GM20431 (cell line): Measurements from ENCODE around the gene DDT.
"Not testable (repeated sequence)": the region's sequence is repeated elsewhere in the genome, so short reads cannot be mapped to it uniquely, and the experiment has no call there.

Experiments
- in situ Hi-C: fragments of 300-500 bp; cut with MseI, MboI; formaldehyde crosslinking; loops from one replicate; pipeline ENCODE4 v1.15.0; 2020; ENCODE audit warnings: low sequenced_read_pairs; ENCODE audit not compliant: unreplicated experiment

The DDT gene

DNA sequence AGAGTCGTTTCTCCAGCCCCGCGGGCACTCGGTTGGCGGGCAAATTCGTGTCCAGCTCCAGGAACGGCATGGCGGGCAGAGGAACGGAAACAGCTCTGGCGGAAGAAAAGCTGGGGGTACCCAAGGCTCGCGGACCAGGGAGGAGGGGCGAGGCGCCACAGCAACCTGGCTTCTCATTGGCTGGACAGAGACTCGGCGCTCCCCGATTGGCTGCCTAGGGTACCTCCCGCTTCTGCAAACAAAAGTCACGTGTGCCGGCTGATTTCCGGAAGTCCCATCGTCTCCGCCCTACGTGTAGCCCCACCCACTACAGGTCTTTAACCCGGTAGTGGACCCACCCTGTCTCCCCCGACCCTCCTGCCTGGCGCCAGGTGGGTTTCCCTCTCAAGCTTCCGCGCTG, at the start of gene DDT:
Gene DDT, minus strand, starts transcription at position 97 of the 400 bp plus-strand sequence. Its CDS starts 27 bp downstream, at position 70.
- in situ Hi-C loops: not testable (repeated sequence)

DNA sequence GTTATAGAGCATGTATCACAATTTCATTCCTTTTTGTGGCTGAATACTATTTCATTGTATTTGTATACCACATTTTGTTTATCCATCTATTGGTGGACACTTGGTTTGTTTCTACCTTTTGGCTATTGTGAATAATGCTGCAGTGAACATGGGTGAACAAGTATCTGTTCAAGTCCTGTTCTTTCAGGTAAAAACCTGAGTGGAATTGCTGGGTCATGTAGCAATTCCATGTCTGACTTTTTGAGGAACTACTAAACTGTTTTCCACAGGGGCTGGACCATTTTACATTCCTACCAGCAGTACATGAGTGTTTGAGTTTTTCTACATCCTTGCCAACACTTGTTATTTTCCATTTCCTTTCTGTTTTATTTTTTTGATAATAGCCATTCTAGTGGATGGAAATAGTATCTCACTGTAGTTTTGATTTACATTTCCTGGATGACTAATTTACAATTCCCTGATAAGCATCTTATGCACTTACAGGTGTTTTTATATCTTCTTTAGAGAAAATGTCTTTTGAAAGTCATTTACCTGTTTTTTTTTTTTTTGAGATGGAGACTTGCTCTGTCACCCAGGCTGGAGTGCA, 49.1 kb upstream of the DDT start:
- in situ Hi-C loops: loop anchor here (25.0 kb wide), 1 partner anchor 514 kb away; no protein-coding TSS in a partner anchor

DNA sequence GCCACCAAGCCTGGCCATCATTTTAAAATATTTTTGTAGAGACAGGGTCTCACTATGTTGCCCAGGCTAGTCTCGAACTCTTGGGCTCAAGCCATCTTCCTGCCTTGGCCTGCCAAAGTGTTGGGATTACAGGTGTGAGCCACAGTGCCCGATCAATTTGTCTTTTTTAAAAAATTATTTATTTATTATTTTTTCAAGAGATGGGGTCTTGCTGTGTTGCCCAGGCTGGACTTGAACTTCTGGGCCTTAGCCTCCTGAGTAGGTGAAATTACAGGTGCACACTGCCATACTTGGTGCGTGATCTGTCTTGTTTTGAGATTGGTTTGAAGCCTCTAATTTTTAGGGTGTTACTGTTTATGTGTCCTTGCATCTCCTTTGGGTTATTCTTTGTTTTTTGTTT, 47.1 kb upstream of the DDT start:
- in situ Hi-C loops: loop anchor here (25.0 kb wide), 1 partner anchor 516 kb away; no protein-coding TSS in a partner anchor

DNA sequence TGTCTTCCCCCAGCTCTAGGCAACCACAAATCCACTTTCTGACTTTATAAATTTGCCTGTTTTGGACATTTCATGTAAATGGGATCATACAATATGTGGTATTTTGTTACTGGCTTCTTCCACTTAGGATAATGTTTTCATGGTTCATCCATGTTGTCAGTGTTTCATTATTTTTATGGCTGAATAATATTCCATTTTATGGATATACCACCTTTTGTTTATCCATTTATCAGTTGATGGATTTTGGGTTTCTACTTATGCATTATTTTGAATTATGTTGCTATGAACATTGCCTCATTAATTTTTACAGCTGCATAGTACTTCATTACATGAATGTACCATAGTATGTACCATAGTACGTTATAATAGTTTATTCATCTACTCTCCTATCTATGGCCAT, 41.9 kb upstream of the DDT start:
- in situ Hi-C loops: loop anchor here (25.0 kb wide), 1 partner anchor 521 kb away; no protein-coding TSS in a partner anchor

DNA sequence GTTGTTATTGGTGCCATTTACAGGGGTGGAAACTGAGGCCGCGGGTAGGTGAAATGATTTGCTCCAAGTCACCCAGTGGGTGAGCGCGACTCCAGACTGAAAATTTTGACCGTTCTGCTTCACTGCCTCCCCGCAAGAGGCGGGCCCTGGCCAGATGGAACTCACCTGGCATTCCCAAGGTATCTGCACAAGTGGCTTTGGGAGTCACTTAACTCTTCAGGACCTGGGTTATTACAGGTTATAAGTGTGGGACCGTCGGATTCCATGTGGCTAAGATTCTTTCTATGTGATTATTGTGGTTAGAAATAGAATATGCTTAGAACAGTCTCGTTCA, 37.5 kb upstream of the DDT start:
- in situ Hi-C loops: loop anchor here (25.0 kb wide), 1 partner anchor 526 kb away; no protein-coding TSS in a partner anchor

DNA sequence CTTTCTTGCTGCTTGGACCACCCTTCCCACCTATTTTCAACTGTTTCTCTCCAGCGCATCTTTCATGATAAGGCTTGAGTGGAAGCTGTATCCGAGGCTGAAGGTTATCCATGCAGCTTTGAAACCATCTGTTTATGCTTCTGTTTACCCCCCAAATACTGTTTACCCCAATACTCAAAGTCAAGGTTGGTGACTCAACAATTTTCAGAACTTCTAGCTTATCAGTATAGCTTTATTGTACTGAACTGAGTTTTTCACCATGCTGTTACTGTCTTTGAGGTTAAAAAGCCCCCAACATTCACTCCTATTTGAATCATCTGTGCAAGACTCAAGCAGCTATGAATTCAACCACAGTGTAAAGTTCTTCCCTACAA, 35.8 kb upstream of the DDT start:
- in situ Hi-C loops: loop anchor here (25.0 kb wide), 1 partner anchor 527 kb away; no protein-coding TSS in a partner anchor

DNA sequence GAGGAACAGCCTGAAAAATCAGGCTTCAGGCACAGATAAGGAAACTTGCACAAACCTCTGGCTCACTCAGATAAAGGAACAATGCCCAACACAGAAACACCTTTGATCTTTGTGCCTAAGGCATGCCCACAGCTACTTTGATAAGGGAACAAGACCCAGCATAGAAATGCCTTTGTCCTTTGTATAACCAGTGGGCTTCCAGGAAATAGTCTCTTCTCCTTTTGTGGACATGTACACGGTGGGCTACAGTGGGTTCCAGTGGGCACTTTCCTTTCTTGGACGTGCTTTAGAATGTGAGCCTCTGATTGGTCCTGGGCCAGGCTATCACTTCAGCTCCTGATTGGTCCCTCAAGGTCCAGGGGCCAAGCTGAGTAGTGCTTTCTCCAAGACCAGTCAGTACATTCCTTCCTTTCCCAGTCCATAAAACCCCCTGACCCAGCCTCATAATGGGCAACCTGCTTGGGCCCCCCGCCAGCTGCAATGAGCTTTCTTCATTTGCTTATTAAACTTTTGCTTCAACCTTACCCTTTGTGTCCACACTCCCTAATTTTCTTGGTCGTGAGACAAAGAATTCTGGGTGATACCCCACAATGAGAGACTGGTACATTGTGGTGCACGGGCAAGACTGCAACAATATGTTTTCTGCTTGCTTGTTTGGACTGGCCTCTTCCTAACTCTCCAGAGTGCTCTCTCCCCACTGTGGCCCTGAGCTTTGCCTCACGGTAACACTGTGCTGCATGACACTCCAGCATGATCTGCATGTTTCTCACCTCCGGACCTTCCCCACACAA, 35.2 kb upstream of the DDT start:
- in situ Hi-C loops: loop anchor here (25.0 kb wide), 1 partner anchor 528 kb away; no protein-coding TSS in a partner anchor

DNA sequence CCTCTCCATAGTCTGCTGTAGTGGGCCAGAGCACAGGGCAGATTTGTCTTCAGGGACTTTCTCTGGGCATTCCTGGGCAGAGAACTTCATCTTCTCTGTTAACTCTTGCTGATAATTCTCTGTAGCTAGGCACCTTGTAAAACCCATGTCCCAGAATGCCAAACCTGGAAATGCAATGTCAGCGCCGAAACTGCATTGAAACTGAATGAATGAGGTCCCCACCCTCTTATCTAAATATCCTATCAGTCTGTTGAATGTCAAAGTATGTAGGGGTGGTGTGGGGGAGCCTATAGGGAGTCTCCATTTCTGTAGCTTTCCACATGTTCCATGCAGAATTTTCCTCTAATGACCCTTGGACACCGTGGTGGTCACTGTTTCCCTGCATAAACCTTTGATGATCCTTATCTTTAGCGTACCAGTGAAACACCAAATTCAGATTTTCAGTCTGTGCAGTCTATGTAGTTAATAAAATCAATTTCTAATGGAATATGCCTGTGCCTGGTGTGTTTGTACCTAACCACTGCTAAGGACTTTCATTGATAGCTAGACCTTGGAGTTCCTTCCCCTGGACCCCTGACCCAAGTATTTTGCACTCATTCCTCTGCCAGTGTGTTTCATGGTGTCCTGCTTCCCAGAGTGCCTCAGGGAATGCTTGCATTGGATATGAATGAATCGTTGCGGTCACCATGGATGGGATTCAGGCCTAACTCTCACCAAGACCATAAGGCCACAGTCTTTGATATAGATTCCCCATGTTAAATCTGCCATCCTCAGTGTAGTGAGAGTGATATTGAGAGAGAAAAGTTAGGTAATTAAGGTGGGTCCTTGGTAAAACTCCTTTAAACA, 34.4 kb upstream of the DDT start:
- in situ Hi-C loops: loop anchor here (25.0 kb wide), 1 partner anchor 529 kb away; no protein-coding TSS in a partner anchor

DNA sequence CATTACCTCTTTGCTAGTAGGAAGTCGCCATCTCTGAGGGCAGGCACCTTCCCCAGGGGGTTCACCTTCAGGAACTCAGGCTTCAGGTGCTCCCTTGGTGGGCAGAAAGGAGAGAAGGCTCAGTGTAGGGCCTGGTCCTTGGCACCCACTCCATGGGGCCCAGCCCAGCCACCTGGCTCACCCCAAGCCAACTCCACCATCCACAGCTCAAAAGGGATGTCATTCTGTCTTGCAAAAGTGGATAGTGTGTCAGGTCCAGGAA, 33.7 kb upstream of the DDT start:
- in situ Hi-C loops: loop anchor here (25.0 kb wide), 1 partner anchor 529 kb away; no protein-coding TSS in a partner anchor

DNA sequence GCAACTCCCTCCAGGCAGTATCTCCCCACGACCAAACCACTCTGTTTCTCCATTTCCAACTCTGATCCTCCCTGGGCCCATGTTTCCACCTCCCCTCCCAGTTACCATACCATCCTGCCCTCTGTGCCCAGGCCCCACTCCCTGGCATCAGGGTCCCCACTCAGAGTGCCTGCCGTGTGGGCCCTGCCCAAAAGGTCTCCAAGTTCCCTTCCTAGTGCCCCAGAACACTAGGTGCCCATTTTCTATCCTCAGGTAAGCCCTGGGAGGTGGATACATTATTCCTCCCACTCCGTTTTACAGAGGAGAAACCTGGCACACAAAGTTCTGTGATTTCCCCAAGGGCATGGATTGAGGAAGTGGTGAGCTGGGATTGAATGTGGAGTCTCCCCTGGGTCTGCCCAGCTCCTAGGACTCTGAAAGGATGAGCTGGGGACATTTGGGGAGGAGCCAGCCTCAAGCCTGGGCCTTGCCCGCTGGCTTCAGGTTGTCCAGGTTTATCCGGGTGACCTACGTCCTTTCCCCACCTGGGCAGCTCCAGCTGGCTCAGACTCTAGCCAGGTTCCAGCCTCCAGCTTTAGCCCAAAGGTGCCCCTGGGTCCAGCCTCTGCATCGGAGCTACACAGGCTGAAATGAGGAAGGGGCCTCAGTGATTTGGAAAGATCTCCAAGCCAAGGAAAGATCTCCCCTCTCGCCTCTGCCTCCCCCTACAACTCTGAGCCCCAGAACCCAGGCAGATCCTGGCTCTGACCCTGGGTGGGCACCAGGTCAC, 33.2 kb upstream of the DDT start:
- in situ Hi-C loops: loop anchor here (25.0 kb wide), 1 partner anchor 530 kb away; no protein-coding TSS in a partner anchor

DNA sequence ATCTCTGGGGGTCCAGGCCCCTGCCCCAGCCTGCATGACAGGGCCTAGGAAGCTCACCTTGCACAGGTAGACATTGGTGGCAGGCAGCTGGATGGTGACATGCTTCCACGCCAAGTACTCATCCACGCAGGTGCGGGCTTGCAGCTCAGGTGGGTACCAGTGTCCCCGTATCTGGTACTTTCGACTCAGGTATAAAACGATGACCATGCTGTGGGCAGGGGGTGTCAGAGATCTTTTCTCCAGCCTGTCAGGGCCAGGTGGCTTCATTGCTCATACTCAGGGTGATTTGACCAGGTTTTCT, 32.6 kb upstream of the DDT start:
- in situ Hi-C loops: loop anchor here (25.0 kb wide), 1 partner anchor 530 kb away; no protein-coding TSS in a partner anchor

DNA sequence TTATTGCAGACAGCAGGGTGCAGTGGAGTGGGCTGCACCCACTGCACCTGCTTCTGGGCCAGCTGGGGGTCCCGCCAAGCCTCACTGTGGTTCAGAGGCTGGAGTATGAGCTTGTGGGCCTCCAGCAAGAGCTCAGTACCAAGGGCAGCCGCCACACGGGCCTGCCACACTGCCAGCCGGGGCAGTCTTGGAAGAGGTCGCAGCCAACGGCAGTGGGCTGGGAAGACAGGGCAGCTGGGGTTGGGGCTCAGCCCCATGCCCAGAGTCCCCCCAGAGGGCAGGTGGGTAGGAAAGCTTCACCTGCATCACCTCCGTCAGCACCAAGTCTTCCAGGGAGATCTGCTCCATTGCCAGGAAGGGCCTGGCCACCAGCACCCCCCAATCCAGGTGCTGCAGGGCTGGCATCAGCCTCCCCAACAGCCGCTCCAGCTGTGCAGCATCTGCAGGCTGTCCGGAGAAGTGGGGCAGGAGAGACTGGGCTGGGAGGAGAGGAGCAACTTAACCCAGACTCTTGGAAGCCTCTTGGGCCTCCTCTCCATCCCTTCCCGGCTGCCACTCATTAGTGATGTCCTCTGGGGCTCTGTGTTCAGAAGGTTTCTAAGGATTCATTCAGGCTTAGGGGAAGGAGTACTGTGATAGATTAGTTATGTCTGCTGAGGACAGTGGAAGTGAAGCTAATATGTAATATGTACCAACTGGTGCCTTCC, 32.1 kb upstream of the DDT start:
- in situ Hi-C loops: loop anchor here (25.0 kb wide), 1 partner anchor 531 kb away; no protein-coding TSS in a partner anchor

DNA sequence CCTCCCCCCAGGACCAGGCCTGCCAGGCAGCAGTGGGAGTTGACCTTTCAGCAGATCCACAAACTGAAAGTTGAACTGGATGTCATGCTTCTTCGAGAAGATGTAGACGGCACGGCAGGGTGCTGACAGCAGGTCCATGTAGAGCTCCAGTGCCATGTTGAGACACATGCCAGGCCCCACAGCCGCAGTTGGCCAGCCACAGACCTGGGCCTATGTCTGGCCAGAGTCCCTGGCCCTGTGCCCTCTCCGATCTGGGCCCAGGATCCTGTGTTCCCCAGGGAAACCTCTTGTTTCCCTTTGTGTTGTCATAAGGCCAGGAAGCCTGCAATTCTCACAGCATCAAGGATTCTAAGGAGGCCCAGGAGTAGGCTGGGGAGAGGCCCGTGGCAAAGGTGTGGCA, 31.0 kb upstream of the DDT start, which contains the start of gene GSTT4:
Gene GSTT4, minus strand, starts transcription at position 253 of the 400 bp plus-strand sequence. Its CDS starts 97 bp downstream, at position 156.
- in situ Hi-C loops: loop anchor here (25.0 kb wide), 1 partner anchor 532 kb away; no protein-coding TSS in a partner anchor

DNA sequence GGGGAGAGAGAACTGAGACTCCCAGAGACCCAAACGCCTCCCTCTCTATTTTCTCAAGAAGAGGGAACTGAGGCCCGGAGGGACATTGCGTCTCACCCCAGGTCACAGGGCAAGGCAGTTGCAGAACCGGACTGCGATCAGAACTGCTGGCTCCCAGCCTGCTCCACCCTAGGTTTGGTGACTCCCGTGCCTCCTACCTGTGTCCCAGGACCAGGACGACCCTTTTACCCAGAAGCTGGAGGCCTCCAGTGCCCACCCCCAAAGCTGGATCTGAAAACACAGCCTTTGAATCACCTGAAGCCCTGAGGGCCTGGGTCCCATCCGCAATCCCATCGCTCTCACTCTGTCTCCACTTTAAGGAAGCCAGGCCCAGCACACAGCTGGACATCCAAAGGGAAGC, 29.6 kb upstream of the DDT start:
- in situ Hi-C loops: loop anchor here (25.0 kb wide), 1 partner anchor 533 kb away; no protein-coding TSS in a partner anchor

DNA sequence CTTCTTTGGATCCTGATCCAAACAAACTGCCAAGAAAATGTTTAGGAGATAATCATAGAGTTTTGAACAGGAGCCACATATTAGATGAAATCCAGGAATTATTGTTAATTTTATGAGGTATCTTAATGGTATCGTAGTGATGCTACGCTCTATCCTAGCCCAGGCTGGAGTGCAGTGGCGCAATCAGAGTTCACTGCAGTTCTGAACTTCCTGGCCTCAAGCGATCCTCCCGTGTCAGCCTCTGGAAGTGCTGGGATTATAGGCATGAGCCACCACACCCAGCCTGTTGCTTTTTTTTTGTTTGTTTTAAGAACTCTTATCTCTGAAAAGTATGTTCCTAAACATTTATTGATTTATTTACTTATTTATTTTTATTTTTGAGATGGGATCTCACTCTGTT, 28.6 kb upstream of the DDT start:
- in situ Hi-C loops: loop anchor here (25.0 kb wide), 1 partner anchor 534 kb away; no protein-coding TSS in a partner anchor

DNA sequence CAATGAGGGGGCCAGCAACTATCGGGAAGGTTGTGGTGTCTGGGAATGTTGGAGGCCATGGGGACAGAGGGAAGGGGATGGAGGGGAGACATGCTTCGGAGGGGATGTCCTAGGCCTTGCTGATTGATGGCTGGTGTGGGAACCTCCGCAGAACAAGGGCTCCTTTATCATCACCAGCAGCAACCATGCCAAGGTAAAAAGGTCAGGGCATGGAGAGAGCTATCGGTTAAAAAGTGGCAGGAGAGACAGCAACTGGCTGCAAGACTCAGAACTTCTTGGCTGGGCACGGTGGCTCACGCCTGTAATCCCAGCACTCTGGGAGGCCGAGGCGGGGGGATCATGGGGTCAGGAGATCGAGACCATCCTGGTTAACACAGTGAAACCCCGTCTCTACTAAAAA, 28.0 kb upstream of the DDT start:
- in situ Hi-C loops: loop anchor here (25.0 kb wide), 1 partner anchor 535 kb away; no protein-coding TSS in a partner anchor

DNA sequence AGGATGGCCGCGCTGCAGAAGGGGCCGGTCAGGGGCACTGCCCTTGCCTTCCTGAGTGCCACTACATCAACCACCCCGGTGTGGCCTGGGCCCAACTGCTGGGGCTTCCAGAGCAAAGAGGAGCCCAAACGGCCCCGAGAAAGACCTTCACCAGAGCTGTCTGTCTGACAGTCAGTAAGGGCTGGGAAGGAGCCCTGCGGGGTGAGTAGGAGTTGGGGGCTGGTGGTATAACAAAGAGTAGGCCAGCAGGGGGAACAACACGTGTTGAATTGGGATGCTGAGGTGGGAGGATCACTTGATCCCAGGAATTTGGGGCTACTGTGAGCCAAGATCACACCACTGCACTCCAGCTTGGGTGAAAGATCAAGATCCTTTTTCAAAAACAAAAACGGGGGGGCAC, 27.1 kb upstream of the DDT start:
- in situ Hi-C loops: loop anchor here (25.0 kb wide), 1 partner anchor 536 kb away; no protein-coding TSS in a partner anchor

DNA sequence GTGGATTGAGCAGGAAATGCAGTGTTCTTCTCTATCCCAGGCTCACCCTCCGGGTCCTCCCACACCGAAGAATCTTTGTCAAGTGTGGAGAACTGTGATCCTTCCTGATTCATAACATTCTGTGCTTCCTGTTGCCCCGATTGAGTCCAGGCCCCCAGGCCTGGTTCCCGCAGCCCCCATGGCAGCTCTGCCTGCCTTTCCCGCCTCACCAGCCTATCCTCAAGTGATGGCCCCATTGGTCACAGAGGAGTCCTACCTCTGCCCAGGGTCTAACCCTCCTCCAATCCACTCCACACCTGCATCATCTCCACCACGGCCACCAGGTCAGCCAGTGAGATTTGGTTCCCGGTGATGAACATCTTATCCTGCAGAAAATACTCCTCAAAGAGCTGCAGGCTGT, 25.5 kb upstream of the DDT start:
- in situ Hi-C loops: loop anchor here (25.0 kb wide), 1 partner anchor 538 kb away; no protein-coding TSS in a partner anchor

DNA sequence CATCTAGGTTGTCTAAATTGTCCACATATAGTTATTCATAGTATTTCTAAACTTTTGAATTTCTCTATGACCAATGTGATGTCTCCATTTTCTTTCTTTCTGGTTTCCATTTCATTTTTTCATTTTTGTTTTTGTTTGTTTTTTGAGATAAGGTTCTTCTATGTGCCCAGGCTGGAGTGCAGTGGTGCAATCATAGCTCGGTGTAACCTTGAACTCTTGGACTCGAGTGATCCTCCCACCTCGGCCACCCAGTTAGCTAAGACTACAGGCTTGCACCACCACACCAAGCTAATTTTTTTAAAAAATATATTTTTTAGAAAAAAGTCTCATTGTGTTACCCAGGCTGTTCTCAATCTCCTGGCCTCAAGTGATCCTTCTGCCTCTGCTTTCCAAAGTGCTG, 22.9 kb upstream of the DDT start:
- in situ Hi-C loops: no loop called here
